Body of pancreas (tissue), 4 donors: ENCODE results near the gene RBM26.

ENCODE experiments used
- CTCF ChIP-seq, 7 experiments: fragments of 450-650 bp in 4 of 7; fragments of 200-600 bp in 3 of 7; sonication (generic) in 3 of 7; IDR thresholded peaks; one replicate each; pipeline ENCODE4 v1.5.1; 2016 to 2019; ENCODE audit warnings: antibody characterized with exemption in 7 of 7
- POLR2A ChIP-seq, 3 donors: fragments of 450-650 bp; IDR thresholded peaks; one replicate each; pipeline ENCODE4 v1.6.1; 2016; ENCODE audit warnings: antibody characterized with exemption in 3 of 3, mild to moderate bottlenecking in 2 of 3

GRCh38 chr13:79380997-79381396 lies 25.1 kb downstream of the RBM26 start:
- TF ChIP-seq CTCF (IDR thresholded peaks at IDR 0.05) (no peak), POLR2A (IDR thresholded peaks at IDR 0.05) (no peak)
